Heart left ventricle (tissue), 13 donors: ENCODE data around the gene NUSAP1.

Experiments used
- CTCF ChIP-seq, 12 donors: fragments of 200-600 bp; sonication (generic) in 4 of 12; IDR thresholded peaks; one replicate each; pipeline versions ENCODE4 v1.5.0 to v1.8.0; 2018 to 2022; ENCODE audit warnings: antibody characterized with exemption in 12 of 12, mild to moderate bottlenecking in 5 of 12
- POLR2A ChIP-seq, 2 donors: fragments of 450-650 bp; IDR thresholded peaks; one replicate each; pipeline ENCODE4 v1.6.1; 2017; ENCODE audit warnings: antibody characterized with exemption in 2 of 2, mild to moderate bottlenecking in 2 of 2, moderate library complexity in 2 of 2
- donor health status: ischemic (EF 13 %, LVEDD 7.1; RV severe dilation, severe dysfunction).
- donor health status: DM: no; HTN: yes; CAD: no.
- donor health status: DM: no; HTN: no; CAD: no.
- donor health status: ischemic (EF 25% LVEDD 6.9; RV normal size, moderate dysfunction).
- donor health status: ischemic (EF 25% LVEDD 5.7; RV mildly dilated, moderate dysfunction).
- donor health status: ischemic (EF 35%, LVEDD 5.7; RV mildly dilated, moderate dysfunction).
- donor health status: nonischemic (EF 11% LVEDD 7.7; RV severe dilation, severe dysfunction).
- donor health status: DM: yes; HTN: yes; CAD: no.
- donor health status: PGD.
- donor health status: ischemic (EF 29% LVEDD 5.4; RV normal size, mild dysfunction).
- donor health status: nonischemic (EF 23%, LVEDD 6.1; RV moderate dilation, normal function).

- TF ChIP-seq CTCF (IDR thresholded peaks at IDR 0.05) (no peak), POLR2A (IDR thresholded peaks at IDR 0.05) (no peak)
These were observed 48.1 kb upstream of the NUSAP1 start for GRCh38 chr15:41284427-41285177.
